G401.6 (cell line): ENCODE data around the gene GJA4.
"Not testable (repeated sequence)": the region's sequence is repeated elsewhere in the genome, so short reads cannot be mapped to it uniquely, and the experiment has no call there.

Source experiments
- FAIRE-seq: peaks from 2 replicates; lab custom pipeline; 2012; peaks lifted over from hg19 to GRCh38; lab: Jason Lieb, UNC

GJA4 gene

DNA sequence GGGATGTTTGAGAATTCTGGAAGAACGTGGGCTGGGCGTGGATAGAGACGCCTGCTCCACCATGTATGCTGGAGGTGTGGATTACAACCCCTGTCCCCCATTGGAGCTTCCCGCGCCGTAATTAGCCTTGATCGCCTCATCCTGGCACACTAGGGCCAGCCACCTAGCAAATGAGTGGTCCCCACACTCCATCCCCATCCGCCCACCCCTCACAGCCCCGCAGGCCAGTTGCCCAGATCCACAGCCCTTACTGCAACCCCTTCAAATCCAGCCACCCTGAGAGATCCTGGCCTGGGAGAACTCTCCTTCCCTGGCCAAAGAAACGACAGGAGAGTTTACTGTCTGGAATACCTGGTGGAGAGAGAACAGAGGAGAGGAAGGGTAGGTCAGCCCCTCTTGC, 375 bp upstream of the GJA4 start:
- FAIRE-seq = no peak

DNA sequence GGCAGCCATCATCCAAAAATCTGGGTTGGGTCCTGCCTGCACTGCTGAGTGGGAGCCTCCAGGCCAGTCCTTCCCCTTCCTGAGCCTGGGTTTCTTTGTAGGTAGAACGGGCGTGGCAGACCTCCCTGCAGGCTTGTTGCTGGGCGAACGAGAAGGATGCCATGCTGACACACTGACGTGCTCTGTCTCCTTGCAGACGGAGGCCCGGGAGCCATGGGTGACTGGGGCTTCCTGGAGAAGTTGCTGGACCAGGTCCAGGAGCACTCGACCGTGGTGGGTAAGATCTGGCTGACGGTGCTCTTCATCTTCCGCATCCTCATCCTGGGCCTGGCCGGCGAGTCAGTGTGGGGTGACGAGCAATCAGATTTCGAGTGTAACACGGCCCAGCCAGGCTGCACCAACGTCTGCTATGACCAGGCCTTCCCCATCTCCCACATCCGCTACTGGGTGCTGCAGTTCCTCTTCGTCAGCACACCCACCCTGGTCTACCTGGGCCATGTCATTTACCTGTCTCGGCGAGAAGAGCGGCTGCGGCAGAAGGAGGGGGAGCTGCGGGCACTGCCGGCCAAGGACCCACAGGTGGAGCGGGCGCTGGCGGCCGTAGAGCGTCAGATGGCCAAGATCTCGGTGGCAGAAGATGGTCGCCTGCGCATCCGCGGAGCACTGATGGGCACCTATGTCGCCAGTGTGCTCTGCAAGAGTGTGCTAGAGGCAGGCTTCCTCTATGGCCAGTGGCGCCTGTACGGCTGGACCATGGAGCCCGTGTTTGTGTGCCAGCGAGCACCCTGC, 1.4 kb downstream of the GJA4 start:
- FAIRE-seq = no peak

DNA sequence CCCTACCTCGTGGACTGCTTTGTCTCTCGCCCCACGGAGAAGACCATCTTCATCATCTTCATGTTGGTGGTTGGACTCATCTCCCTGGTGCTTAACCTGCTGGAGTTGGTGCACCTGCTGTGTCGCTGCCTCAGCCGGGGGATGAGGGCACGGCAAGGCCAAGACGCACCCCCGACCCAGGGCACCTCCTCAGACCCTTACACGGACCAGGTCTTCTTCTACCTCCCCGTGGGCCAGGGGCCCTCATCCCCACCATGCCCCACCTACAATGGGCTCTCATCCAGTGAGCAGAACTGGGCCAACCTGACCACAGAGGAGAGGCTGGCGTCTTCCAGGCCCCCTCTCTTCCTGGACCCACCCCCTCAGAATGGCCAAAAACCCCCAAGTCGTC, 2.0 kb downstream of the GJA4 start:
- FAIRE-seq = no peak

DNA sequence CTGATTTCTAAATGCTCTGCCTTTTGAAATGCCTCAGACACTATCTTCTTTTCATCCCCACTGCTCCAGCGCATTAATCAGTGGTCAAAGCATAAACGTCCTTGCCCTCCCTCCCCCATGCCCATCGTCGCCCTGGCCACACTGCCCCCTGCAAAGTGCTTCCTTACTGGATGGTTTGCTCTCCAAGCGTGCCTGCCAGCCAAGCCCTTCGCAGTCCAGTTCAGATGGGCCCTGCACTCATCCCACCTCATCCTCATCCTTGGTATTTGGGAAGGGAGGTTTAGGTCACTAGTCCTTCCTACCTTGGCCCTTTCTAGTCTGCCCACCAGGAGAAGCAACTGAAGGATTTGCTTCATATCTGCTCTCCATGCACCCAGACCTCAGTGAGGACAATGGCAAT, 3.1 kb downstream of the GJA4 start:
- FAIRE-seq = no peak

DNA sequence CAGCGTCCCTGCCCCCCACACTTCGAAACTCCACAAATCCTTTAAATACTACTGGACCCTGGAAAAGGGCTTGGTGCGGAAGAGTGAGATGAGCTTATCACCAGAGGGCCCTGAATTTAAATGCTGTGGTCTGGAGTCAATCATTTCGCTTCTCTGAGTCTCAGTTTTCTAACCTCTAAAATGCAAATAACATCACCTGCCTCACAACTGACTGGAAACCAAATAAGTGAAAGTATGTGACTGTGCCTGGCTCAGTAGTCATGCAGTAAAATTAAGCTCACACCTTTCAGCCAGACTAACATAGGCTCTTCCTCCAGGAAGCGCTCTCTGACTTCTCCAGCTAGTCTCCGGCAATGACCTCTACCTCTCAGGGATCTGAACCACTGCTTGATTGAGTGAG, 4.2 kb downstream of the GJA4 start:
- FAIRE-seq = no peak

DNA sequence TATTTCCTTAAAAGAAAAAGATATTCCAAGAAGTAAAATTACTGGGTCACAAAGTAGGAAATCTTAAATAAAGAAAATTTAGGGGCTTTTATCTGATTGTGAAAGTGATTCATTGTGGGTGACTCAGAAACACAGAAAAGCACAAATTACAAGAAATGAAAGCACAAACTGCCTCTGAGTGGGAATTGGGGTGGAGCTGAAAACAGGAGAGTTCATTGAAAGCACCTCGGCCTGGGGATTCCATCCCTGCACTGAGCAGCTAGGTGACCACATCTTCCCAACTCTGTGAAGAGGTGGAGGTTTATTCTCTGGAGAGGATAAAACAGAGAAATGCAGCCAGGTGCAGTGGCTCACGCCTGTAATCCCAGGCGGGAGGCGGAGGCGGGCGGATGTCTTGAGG, 7.4 kb downstream of the GJA4 start:
- no peak for FAIRE-seq

DNA sequence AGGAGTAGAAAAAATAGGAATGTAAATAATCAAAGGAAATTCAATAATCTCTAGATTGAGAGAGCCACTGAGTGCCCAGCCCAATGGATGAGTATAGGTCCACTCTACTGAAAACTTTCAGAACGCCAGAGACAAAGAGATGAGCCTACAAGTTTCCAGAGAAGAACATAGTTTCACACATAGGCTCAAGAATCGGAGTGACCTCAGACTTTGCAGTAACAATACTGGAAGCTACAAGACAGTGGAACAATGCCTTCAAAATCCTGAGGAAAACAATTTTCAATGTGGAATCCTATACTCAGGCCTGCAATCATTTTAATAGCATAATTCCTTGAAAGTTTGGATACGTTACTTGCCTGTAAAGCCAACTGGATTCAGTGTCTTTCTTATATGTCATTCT, 11.0 kb downstream of the GJA4 start:
- FAIRE-seq = no peak

DNA sequence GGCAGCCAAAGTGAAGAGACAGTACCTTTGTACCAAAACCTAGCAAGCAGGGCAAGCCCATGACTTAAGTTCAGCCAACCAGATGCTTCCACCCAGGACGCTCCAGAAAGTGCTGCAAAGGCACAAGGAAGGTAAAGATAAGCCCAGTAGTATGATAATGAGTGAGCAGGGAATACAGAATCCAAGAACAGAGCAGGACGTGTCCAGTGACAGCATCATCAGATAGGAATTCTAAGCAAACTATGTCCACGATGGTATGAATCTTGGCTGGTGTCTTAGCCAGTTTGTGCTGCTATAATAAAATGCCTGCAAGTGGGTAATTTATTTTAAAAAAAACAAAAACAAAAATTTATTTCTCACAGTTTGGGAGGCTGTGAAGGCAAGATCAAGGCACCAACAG, 13.6 kb downstream of the GJA4 start:
- FAIRE-seq = no peak

DNA sequence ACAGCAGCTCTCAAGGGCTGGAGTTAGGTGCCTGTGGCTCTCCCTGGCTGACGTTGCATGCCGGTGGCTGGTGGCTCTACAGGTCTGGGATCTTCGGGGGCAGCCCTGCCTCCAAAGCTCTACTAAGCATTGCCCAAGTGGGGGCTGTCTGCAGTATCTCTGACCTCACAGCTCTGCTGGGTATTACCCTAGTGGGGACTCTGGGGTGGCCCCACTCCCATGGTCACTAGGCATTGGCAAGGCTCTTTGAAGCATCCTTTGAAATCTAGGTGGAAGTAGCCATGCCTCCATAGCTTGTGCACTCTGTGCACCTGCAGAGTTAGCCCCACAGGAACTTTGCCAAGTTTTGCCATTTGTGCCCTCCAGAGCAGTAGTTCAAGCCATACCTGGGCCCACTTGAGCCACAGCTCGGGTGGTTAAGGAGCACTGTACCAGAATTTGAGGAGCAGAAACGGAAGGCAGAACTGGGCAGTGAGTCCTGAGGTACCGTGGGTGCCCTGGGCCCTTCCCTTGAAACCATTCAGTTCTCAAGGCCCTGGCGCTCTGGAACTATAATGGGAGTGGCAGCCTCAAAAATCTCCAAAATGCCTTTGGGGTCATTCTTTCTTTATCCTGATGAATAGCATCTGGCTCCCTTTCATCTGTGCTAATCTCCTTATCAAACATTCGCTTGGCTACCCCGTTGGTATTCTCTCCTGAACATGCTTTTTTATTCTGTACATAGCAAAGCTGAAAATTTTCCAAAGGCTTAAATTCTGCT, 15.4 kb downstream of the GJA4 start:
- FAIRE-seq = no peak

DNA sequence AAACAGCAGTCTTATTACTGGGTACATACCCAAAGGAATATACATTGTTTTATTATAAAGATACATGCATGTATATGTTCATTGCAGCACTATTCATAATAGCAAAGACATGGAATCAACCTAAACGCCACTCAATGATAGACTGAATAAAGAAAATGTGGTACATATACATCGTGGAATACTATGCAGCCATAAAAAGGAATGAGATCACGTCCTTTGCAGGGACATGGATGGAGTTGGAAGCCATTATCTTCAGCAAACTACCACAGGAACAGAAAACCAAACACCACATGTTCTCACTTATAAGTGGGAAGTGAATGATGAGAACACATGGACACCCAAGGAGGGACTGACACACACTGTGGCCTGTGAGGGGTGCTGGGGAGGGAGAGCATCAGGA, 18.0 kb downstream of the GJA4 start:
- FAIRE-seq = not testable (repeated sequence)

DNA sequence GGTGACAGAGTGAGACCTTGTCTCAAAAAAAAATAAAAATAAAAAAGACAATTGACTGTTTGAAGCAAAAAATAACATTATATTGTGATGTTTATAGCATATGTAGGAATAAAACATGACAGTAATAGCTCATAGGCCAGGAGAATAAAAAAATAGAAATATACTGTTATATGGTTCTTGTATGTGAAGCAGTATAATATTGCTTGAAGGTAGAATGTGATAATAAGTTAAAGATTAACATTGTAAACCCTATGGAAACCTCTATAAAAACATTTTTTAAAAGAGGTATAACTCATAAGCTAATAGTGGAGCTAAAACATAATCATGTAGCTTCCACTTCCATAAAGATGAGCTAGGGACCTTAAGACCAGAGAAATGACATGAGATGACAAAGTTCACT, 23.5 kb downstream of the GJA4 start:
- FAIRE-seq = no peak

DNA sequence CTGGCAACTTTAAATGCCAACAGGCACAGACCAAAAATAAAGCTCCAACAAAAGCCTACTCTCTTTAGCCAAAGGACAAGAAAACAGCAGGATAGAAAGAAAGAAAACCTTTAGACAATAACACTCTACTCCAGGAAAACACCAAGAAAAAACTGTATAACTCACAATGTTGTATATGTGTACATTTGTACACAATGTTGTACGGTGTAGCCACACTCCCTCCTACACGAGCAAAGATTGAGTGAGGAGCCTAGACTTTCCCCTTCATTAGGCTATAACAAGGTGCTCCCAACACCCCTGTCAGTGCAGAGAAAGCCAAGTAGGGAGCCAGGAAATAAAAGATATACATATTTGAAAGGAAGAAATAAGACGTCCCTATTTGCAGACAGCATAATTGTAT, 24.0 kb downstream of the GJA4 start:
- no peak for FAIRE-seq

DNA sequence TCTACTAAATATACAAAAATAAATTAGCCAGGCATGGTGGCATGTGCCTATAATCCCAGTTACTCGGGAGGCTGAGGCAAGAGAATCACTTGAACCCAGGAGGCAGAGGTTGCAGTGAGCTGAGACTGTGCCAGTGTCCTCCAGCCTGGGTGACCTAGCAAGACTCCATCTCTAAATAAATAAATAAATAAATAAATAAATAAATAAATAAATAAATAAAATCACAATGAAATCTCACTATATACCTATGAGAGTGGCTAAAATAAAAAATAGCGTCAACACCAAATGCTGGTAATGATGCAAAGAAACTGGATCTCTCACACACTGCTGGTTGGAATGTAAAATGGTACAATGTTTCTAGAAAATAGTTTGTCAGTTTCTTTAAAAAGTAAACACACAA, 26.1 kb downstream of the GJA4 start:
- FAIRE-seq = not testable (repeated sequence)

DNA sequence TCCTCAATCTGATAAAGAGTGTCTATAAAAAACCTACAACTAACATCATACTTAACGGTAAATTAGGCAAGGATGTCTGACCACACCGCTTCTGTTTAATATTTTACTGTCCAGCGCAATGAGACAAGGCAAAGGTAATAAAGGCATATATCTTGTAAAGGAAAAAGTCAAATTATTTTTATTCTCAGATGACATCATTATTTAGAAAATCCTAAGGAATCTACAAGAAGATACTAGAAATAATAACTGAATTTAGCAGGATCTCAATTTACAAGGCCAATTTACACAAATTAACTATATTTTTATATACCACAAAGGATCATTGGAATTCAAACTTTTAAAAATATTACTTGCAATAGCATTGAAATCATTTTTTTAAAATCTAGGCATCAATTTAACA, 29.4 kb downstream of the GJA4 start:
- FAIRE-seq = no peak

DNA sequence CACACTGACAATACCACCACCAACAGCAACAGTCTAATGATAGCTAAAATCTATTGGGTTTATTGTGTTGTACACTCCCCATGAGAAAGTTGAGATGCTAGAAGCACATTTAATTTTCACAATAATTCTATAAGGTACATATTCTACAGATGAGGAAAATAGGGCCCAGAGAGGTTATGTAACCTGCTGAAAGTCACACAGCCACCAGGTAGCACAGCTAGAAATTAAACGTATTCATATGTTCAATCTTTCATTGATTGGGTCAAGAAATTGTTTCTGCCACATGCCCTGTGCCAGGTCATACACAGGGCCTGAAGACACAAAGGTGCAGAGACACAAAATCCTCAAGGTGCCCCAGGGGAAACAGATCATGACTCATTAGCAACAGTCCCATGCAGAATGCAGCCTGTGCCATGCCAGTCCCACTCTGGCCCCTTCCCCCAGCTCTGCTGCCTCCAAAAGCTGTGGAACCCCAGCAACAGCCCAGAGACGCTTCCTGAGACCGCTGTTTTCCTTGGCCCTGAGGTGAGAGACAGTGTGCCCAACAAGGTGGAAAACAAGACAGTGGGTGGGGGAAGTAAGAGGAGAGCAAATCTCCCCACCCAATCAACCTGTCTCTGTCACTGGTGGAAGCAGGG, 32.1 kb downstream of the GJA4 start:
- FAIRE-seq = no peak

DNA sequence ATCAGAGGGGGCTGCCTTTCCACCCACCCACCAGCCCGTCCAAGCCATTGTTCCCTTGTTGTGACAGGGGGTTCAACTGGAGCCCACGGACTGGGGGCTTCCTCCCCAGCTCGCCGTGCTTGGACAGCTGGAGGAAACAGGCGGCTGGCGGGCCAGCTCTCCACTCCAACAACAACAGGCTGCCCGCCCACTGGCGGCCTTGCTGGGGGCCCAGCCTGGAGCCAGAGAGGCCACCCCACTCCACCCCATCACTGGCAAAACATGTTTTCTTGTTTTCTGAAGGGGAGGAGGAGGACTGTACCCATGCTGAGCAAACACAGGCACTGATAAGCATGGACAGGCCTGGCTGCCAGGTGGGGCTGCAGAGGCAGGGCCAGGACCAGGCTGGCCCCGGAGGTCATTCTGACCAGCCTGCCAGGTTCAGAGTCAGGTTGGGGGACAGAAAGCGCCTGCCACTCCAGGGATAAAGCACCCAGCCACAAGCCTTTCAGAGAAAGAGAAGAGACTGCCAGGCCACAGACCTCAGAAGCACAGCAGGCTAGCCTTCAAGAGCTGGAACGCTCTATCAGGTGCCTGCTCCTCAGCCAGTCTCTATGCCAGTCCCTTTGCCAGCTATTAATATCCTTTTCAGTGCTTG, 32.8 kb downstream of the GJA4 start:
- FAIRE-seq = no peak

DNA sequence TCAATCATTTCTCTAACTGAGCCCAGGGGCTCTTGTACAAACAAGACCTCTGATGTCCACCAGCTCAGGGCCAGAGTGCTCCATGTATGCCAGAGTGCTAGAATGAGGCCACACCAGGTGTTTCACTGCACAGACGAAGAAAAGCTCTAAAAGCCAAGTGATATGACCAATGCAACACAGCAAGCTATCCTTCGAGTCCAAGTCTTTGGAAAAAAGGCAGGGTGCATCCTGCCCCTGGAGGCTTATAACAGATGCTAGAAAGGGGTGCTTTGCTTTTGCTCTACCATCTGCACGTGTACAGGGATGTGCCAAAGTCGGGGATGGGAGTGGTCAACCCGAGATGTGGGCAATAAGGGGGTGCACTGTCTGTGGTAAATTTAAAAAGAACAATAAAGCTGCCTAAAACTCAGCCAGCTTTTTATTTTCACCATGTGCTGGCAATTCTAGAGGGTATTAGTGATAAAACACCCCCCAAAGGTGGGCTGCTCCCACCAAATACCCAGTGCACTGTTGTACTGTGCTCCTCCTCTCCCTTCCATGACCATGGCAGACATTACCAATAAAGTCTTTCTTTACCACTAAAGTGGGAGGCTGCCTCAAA, 34.6 kb downstream of the GJA4 start:
- no peak for FAIRE-seq

DNA sequence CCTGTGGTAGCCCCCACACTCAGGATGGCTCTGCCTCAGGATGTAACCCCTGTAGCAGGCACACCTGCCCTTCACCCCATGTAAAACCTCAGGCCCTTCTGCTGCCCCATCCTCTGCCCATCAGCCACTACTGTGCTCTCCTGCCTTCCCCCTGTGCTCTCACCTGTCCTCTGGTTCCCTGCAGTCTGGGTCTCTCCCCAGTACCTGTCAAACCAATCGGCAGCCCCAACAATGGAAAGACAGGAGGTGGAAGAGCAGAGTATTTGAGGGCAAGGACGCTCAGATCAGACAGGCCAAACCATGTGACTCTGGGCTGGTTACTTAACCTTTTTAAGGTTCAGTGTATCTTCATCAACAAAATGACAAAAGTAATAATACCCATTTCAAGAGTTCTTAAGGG, 35.8 kb downstream of the GJA4 start:
- no peak for FAIRE-seq

DNA sequence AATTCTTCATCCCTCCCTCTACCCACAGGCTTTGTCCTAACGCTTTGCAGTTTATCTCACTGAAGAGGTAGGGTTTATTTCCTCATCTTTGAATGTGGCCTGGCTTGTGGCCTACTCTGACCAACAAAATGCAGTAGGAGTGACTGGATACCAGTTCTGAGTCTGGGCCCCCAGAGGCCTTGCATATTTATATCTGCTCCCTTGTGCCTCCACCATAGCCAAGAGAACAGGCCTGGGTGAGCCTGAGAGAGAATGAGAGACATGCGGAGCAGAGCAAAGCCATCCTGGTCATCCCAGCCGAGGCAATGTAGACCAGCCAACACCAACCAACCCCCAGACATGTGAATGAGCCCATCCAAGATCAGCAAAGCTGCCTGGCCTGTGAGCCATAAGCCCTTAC, 36.5 kb downstream of the GJA4 start:
- no peak for FAIRE-seq

DNA sequence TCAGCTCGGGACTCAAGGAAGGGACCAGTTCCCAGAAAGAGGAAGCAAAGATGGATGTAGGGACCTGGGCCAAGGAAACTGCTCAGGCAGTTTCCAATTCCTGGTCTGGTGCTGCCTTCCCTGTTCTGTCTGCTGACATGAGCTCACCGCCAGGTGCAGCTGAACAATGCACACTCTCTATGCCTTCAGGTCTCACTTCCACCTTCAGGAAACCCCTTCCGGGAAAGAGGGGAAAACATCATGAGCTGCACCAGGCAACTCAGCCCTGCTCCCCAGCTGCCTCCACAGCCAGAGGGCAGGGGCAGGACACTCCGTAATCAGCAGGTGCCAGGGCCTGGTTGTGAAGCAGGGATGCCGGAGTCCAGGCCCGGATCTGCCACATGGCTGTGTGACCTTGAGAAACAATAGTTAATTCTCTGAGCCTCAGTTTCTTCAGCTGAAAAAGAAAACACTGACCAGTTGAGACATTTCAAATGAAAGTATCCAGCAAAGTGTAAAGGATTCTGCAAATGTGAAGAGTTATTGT, 39.0 kb downstream of the GJA4 start:
- FAIRE-seq = no peak

DNA sequence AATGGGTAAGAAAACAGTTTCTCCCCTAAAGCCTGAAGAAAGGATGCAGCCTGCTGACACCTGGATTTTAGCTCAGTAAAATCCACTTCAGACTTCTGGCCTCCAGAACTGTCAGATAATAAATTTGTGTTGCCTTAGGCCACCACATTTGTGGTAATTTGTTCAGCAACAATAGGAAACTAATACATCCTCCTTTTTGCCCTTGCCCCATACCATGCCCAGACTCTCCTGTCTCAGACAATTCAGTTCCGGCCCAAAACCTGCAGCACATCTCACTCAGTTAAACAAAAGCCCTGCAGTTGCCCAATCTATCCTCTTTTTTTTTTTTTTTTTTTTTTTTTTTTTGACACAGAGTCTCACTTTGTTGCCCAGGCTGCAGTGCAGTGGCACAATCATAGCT, 40.9 kb downstream of the GJA4 start:
- no peak for FAIRE-seq

DNA sequence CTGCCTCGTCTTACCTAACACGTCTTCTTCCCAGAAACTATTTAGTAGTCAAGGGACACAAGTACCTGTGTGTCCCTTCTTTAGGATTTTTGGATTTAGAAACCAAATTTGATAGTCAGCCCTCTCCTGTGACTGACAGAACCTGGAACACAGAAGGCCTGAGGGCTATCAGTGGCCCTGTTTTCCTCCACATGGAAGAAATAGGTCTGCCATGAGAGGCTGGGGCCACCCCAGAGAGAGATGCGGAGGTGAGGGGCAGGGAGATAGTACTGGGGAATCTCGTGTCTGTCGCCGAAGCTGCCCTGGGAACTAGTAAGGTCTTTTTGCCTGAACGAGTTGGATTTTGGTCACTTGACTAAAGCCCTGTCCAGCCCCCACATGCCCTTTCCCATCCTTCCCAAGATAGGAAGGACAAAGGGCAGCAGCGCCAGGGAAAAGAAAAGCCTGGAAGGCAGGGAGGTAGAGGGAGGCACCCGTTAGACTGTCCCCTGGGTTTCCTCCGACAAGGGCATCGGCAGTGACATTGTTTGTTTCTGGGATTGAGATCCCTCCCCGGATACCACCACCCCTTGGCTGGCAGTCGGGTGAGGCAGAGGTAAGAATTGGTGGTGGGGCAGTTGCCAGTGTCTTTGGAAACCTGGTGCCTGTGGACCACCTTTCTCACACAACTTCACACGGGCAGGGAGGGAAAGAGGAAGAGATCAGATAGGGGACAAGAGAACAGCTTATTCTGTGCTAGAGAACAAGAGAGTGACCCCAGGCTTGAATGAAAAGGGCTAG, 46.9 kb downstream of the GJA4 start:
- FAIRE-seq = no peak
